A549 (cell line): ENCODE data around the gene POLR3H. TPM values are rescaled to one million over a fixed set of nuclear protein-coding genes. Genes with fewer than 3 reads are reported as not detected.

Experiments used
- ATAC-seq, 2 experiments: fragments of 200-7000 bp in 1 of 2; fragments of >200 bp in 1 of 2; cut with Nextera tagmentation in 1 of 2; cut with Tn5 transposase in 1 of 2; 3 replicates each; pipeline versions ENCODE4 v1.8.0 to v1.9.1; 2018 to 2020; ENCODE audit warnings: mild to moderate bottlenecking in 1 of 2, moderate library complexity in 1 of 2
- CTCF ChIA-PET: fragments of 300-600 bp; sonication (Branson Sonifier 250); formaldehyde crosslinking; extraction: SDS; loops from one replicate; lab custom pipeline; 2021; ENCODE audit warnings: antibody characterized with exemption, inconsistent platforms; lab: Yijun Ruan, JAX
- POLR2A ChIA-PET: fragments of 350-600 bp; formaldehyde crosslinking; extraction: SDS; loops from one replicate; lab custom pipeline; 2021; ENCODE audit warnings: antibody characterized with exemption, inconsistent platforms; lab: Yijun Ruan, JAX
- DNase-seq, 2 experiments: peaks; one replicate each; pipeline versions ENCODE4 v3.0.0 to v3.0.0-alpha.2; 2011 to 2016; ENCODE audit warnings: low read depth in 1 of 2, low spot score in 1 of 2
- FAIRE-seq: peaks from 2 replicates; lab custom pipeline; 2011; peaks lifted over from hg19 to GRCh38; lab: Jason Lieb, UNC
- H3K27ac ChIP-seq, 2 experiments: fragments of >200 bp; sonication (Bioruptor Twin); formaldehyde crosslinking; 3 replicates each; pipeline ENCODE4 v1.5.1; 2016 to 2017
- H3K4me1 ChIP-seq: fragments of >200 bp; sonication (Bioruptor Twin); formaldehyde crosslinking; 3 replicates; pipeline ENCODE4 v1.6.1; 2016
- H3K4me2 ChIP-seq: fragments of >200 bp; sonication (Bioruptor Twin); formaldehyde crosslinking; 3 replicates; pipeline ENCODE4 v1.6.1; 2016
- H3K4me3 ChIP-seq: fragments of >200 bp; sonication (Bioruptor Twin); formaldehyde crosslinking; 3 replicates; pipeline ENCODE4 v1.5.1; 2016
- H3K9me3 ChIP-seq: fragments of >200 bp; sonication (Bioruptor Twin); formaldehyde crosslinking; 3 replicates; pipeline ENCODE4 v1.6.1; 2016
- ATOH8 ChIP-seq: fragments of 250-450 bp; sonication (Bioruptor Pico); IDR thresholded peaks from 2 replicates; pipeline ENCODE4 v1.5.0; 2020; ENCODE audit warnings: low read depth, mild to moderate bottlenecking, moderate library complexity
- BCL3 ChIP-seq: fragments of >200 bp; sonication (Bioruptor Twin); formaldehyde crosslinking; IDR thresholded peaks from 3 replicates; pipeline ENCODE4 v1.6.1; 2016
- CHD2 ChIP-seq: fragments of 150-350 bp; IDR thresholded peaks from 2 replicates; pipeline ENCODE4 v1.6.1; 2014; ENCODE audit warnings: low read length; ENCODE audit not compliant: partially characterized antibody
- E2F6 ChIP-seq: IDR thresholded peaks from 2 replicates; pipeline ENCODE4 v1.6.1; 2012; ENCODE audit warnings: low read depth, borderline replicate concordance
- EHMT2 ChIP-seq: fragments of 200-600 bp; sonication (generic); IDR thresholded peaks from 2 replicates; pipeline ENCODE4 v1.6.1; 2016; ENCODE audit warnings: antibody characterized with exemption, low read depth, mild to moderate bottlenecking, moderate library complexity
- EP300 ChIP-seq, 2 experiments: fragments of >200 bp; sonication (Bioruptor Twin); formaldehyde crosslinking; IDR thresholded peaks; 2 replicates in 1 of 2; 3 replicates in 1 of 2; pipeline ENCODE4 v1.6.1; 2016 to 2017
- FOSL2 ChIP-seq, 2 experiments: fragments of 450-650 bp in 1 of 2; fragments of >200 bp in 1 of 2; sonication (Bioruptor Twin) in 1 of 2; formaldehyde crosslinking; IDR thresholded peaks; 2 replicates each; pipeline versions ENCODE4 v1.5.0 to v1.6.1; 2016 to 2020; ENCODE audit warnings: mild to moderate bottlenecking in 1 of 2, moderate library complexity in 1 of 2
- FOXS1 ChIP-seq: fragments of 250-450 bp; sonication (Bioruptor Pico); IDR thresholded peaks from 2 replicates; pipeline ENCODE4 v1.5.0; 2020; ENCODE audit warnings: mild to moderate bottlenecking, moderate library complexity
- HOXB13 ChIP-seq: fragments of 250-450 bp; sonication (Bioruptor Pico); IDR thresholded peaks from 2 replicates; pipeline ENCODE4 v1.5.0; 2020; ENCODE audit warnings: low read depth, mild to moderate bottlenecking, moderate library complexity
- HOXB5 ChIP-seq: fragments of 250-450 bp; sonication (Bioruptor Pico); IDR thresholded peaks from 2 replicates; pipeline ENCODE4 v1.5.0; 2020; ENCODE audit warnings: mild to moderate bottlenecking, moderate library complexity
- KDM1A ChIP-seq: fragments of 200-600 bp; sonication (generic); IDR thresholded peaks from 2 replicates; pipeline ENCODE4 v1.6.1; 2016; ENCODE audit warnings: low read depth, mild to moderate bottlenecking
- KDM5A ChIP-seq: fragments of 200-600 bp; sonication (generic); IDR thresholded peaks from 2 replicates; pipeline ENCODE4 v1.6.1; 2016; ENCODE audit warnings: antibody characterized with exemption, mild to moderate bottlenecking
- MAFK ChIP-seq: fragments of 450-650 bp; IDR thresholded peaks from 2 replicates; pipeline ENCODE4 v1.6.1; 2014; ENCODE audit not compliant: partially characterized antibody
- MAX ChIP-seq: IDR thresholded peaks from 2 replicates; pipeline ENCODE4 v1.6.1; 2012
- MAZ ChIP-seq: fragments of 150-350 bp; IDR thresholded peaks from 2 replicates; pipeline ENCODE4 v1.6.1; 2014; ENCODE audit warnings: antibody characterized with exemption, low read depth, low read length, borderline replicate concordance
- NFE2L2 ChIP-seq: fragments of 150-350 bp; conservative IDR thresholded peaks from 2 replicates; pipeline ENCODE4 v1.6.1; 2014; ENCODE audit warnings: low read length
- NPAS2 ChIP-seq: fragments of 250-450 bp; sonication (Bioruptor Pico); IDR thresholded peaks from 2 replicates; pipeline ENCODE4 v1.8.0; 2022; ENCODE audit warnings: mild to moderate bottlenecking, moderate library complexity, borderline replicate concordance
- NR3C1 ChIP-seq: fragments of >200 bp; sonication (Bioruptor Twin); formaldehyde crosslinking; IDR thresholded peaks from 3 replicates; pipeline ENCODE4 v1.6.1; 2017
- RARB ChIP-seq: fragments of 250-450 bp; sonication (Bioruptor Pico); IDR thresholded peaks from 2 replicates; pipeline ENCODE4 v1.8.0; 2021; ENCODE audit warnings: mild to moderate bottlenecking, moderate library complexity
- TFCP2L1 ChIP-seq: fragments of 250-450 bp; sonication (Bioruptor Pico); IDR thresholded peaks from 2 replicates; pipeline ENCODE4 v1.5.0; 2021; ENCODE audit warnings: mild to moderate bottlenecking
- TP53 ChIP-seq: fragments of 250-450 bp; sonication (Bioruptor Pico); IDR thresholded peaks from 2 replicates; pipeline ENCODE4 v1.5.0; 2021; ENCODE audit warnings: mild to moderate bottlenecking, moderate library complexity
- USF2 ChIP-seq: fragments of 450-650 bp; IDR thresholded peaks from 2 replicates; pipeline ENCODE4 v1.6.1; 2014; ENCODE audit warnings: antibody characterized with exemption
- ZFP36 ChIP-seq: fragments of 450-650 bp; IDR thresholded peaks from 2 replicates; pipeline ENCODE4 v1.6.1; 2014; ENCODE audit warnings: borderline replicate concordance; ENCODE audit not compliant: partially characterized antibody
- ZSCAN20 ChIP-seq: fragments of 250-450 bp; sonication (Bioruptor Pico); IDR thresholded peaks from 2 replicates; pipeline ENCODE4 v1.8.0; 2022; ENCODE audit warnings: mild to moderate bottlenecking, moderate library complexity
- WGBS: methylation state at CpG from one replicate; pipeline ENCODE4 v1.1.6; 2017; ENCODE audit errors: missing lambda C conversion rate; 5-methylcytosine and 5-hydroxymethylcytosine counted together
- polyA plus RNA-seq, 4 experiments: library from polyadenylated mRNA; depleted of rRNA in 3 of 4; stranded (reverse); fragments of >200 nt; fragmentation: RNase III in 1 of 4; extraction: RNeasy Plus Mini Kit Qiagen cat#74134 plus additional on column Dnase treatment in 1 of 4; gene quantifications; 2 replicates in 3 of 4; 3 replicates in 1 of 4; pipeline ENCODE4 v1.2.3, GENCODE V29; 2011 to 2017

The POLR3H gene
- polyA plus RNA-seq, 2 of the 4 experiments (the other 2 are of a cell fraction): 24.5 to 27.7 TPM

- no peak for TF ChIP-seq TFCP2L1 (CRISPR knock-in tag)
- TF ChIP-seq MAZ: no peak
- no peak for TF ChIP-seq USF2
These were observed 38.4 kb upstream of the POLR3H start (continued) for GRCh38 chr22:41582694-41583093.

- no peak for FAIRE-seq
- Histone ChIP-seq H3K4me2 (no peak overlapping the region), H3K27ac (no peak overlapping the region), H3K9me3 (no peaks in the 10 kb centered on the region), H3K4me3 (no peak overlapping the region), H3K4me1 (no peaks in the 10 kb centered on the region)
- no peak for DNase-seq
- no CpG with 5 or more reads among the region's 6 CpGs for WGBS
- ChIA-PET CTCF (interaction anchor here (1.1 to 4.6 kb wide), 5 partner anchors 10 to 87 kb away, joined by 3 to 17 read pairs (median 4); partner anchors contain the start of genes PMM1 and POLR3H), POLR2A (interaction anchor here (2.4 kb wide), 1 partner anchor 10 kb away, joined by 12 read pairs; the partner anchor contains the start of gene PMM1)
- TF ChIP-seq TP53 (CRISPR knock-in tag) (no peak), EHMT2 (no peak), MAX (no peak), KDM5A (no peak), MAFK (no peak), HOXB13 (no peak), ZFP36 (no peak), ZSCAN20 (no peak), FOSL2 (IDR thresholded peaks at IDR 0.05) (no peak), FOSL2 (CRISPR knock-in tag; IDR thresholded peaks at IDR 0.05) (no peak), NPAS2 (CRISPR knock-in tag) (no peak), HOXB5 (CRISPR knock-in tag) (no peak), CHD2 (no peak), NR3C1 (no peak), EP300 (IDR thresholded peaks at IDR 0.05) (no peak), NFE2L2 (no peak), ATOH8 (CRISPR knock-in tag) (no peak), BCL3 (no peak), RARB (CRISPR knock-in tag) (no peak), KDM1A (no peak), FOXS1 (CRISPR knock-in tag) (no peak)
- ATAC-seq: no peak
These were observed 35.7 kb upstream of the POLR3H start for GRCh38 chr22:41579997-41580355.

GRCh38 chr22:41579297-41579996, 35.2 kb upstream of the POLR3H start:
- no peaks in the 10 kb centered on the region for H3K9me3 ChIP-seq
- WGBS: 92% methylated on average over 10 of the region's 12 CpGs
- ChIA-PET CTCF (interaction anchor here (1.1 to 4.6 kb wide), 7 partner anchors 10 to 87 kb away, joined by 3 to 17 read pairs (median 5); partner anchors contain the start of genes PMM1 and POLR3H), POLR2A (interaction anchor here (2.4 kb wide), 1 partner anchor 10 kb away, joined by 12 read pairs; the partner anchor contains the start of gene PMM1)
- no peak for DNase-seq
- TF ChIP-seq E2F6 (no peak), ZFP36 (peak; percentile 42)
- no peak overlapping the region for H3K4me2 ChIP-seq
- FAIRE-seq: no peak
- no peak overlapping the region for H3K27ac ChIP-seq
- no peak for ATAC-seq
- no peak overlapping the region for H3K4me3 ChIP-seq
- no peaks in the 10 kb centered on the region for H3K4me1 ChIP-seq
